Breast epithelium (tissue), 3 donors: ENCODE results near the gene SLC6A7.

ENCODE experiments used
- POLR2A ChIP-seq: fragments of 450-650 bp; IDR thresholded peaks from one replicate; pipeline ENCODE4 v1.6.1; 2016; ENCODE audit warnings: antibody characterized with exemption, mild to moderate bottlenecking, moderate library complexity
- TF ChIP-seq, protein P1 (sequence below), 3 donors: fragments of 450-650 bp; IDR thresholded peaks; one replicate each; pipeline ENCODE4 v1.5.1; 2016 to 2017; ENCODE audit warnings: antibody characterized with exemption in 3 of 3, mild to moderate bottlenecking in 3 of 3, moderate library complexity in 3 of 3

GRCh38 chr5:150190503-150190979, 679 bp downstream of the SLC6A7 start:
- TF ChIP-seq, protein P1, sequence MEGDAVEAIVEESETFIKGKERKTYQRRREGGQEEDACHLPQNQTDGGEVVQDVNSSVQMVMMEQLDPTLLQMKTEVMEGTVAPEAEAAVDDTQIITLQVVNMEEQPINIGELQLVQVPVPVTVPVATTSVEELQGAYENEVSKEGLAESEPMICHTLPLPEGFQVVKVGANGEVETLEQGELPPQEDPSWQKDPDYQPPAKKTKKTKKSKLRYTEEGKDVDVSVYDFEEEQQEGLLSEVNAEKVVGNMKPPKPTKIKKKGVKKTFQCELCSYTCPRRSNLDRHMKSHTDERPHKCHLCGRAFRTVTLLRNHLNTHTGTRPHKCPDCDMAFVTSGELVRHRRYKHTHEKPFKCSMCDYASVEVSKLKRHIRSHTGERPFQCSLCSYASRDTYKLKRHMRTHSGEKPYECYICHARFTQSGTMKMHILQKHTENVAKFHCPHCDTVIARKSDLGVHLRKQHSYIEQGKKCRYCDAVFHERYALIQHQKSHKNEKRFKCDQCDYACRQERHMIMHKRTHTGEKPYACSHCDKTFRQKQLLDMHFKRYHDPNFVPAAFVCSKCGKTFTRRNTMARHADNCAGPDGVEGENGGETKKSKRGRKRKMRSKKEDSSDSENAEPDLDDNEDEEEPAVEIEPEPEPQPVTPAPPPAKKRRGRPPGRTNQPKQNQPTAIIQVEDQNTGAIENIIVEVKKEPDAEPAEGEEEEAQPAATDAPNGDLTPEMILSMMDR (IDR thresholded peaks at IDR 0.05) = no peak
- TF ChIP-seq POLR2A = no peak
